Neural cell (in vitro differentiated cells): ENCODE results near the gene AIPL1. TPM values are rescaled to one million over a fixed set of nuclear protein-coding genes. Genes with fewer than 3 reads are reported as not detected.

Source experiments
- H2AFZ ChIP-seq: fragments of 200-600, 300-800 bp; sonication (generic), shearing (Covaris generic); 2 replicates; pipeline ENCODE4 v1.6.0; 2014; ENCODE audit warnings: low read depth, mild to moderate bottlenecking, antibody characterized with exemption, low read length, moderate library complexity
- H3F3A ChIP-seq: fragments of 200-600 bp; shearing (Covaris generic); 2 replicates; pipeline ENCODE4 v1.6.1; 2016; ENCODE audit warnings: mild to moderate bottlenecking, moderate library complexity, mixed read lengths, antibody characterized with exemption, low read length; ENCODE audit not compliant: insufficient read depth, poor library complexity, severe bottlenecking
- H3K27ac ChIP-seq: fragments of 200-600, 300-800 bp; sonication (generic), shearing (Covaris generic); 2 replicates; pipeline ENCODE4 v1.5.1; 2014; ENCODE audit warnings: mild to moderate bottlenecking, low read length, moderate library complexity
- H3K27me3 ChIP-seq: fragments of 300-800, 200-600 bp; sonication (generic), shearing (Covaris generic); 2 replicates; pipeline ENCODE4 v1.6.0; 2014; ENCODE audit warnings: mild to moderate bottlenecking, low read depth, low read length, moderate library complexity; ENCODE audit not compliant: insufficient read depth
- H3K36me3 ChIP-seq: fragments of 300-800, 200-600 bp; sonication (generic), shearing (Covaris generic); 2 replicates; pipeline ENCODE4 v1.5.1; 2014; ENCODE audit warnings: mild to moderate bottlenecking, antibody characterized with exemption, low read length, moderate library complexity; ENCODE audit not compliant: insufficient read depth
- H3K4me2 ChIP-seq: fragments of 300-800, 200-600 bp; sonication (generic), shearing (Covaris generic); 2 replicates; pipeline ENCODE4 v1.6.0; 2014; ENCODE audit warnings: mild to moderate bottlenecking, low read length
- H3K4me3 ChIP-seq: fragments of 300-800, 200-600 bp; sonication (generic), shearing (Covaris generic); 2 replicates; pipeline ENCODE4 v1.5.1; 2014; ENCODE audit warnings: mild to moderate bottlenecking, low read length, moderate library complexity
- H3K79me2 ChIP-seq: fragments of 200-600 bp; shearing (Covaris generic); replicated peaks from 2 replicates; pipeline ENCODE4 v1.6.0; 2014; ENCODE audit warnings: mild to moderate bottlenecking, low read length, moderate library complexity; ENCODE audit not compliant: insufficient read depth
- H3K9ac ChIP-seq: fragments of 300-800, 200-600 bp; sonication (generic), shearing (Covaris generic); 2 replicates; pipeline ENCODE4 v1.6.1; 2016; ENCODE audit warnings: mild to moderate bottlenecking, low read length, mixed read lengths
- H3K9me2 ChIP-seq: fragments of 200-600 bp; shearing (Covaris generic); 2 replicates; pipeline ENCODE4 v1.6.1; 2016; ENCODE audit warnings: mild to moderate bottlenecking, low read length, mixed read lengths; ENCODE audit not compliant: insufficient read depth
- H3K9me3 ChIP-seq: fragments of 200-600, 300-800 bp; sonication (generic), shearing (Covaris generic); 2 replicates; pipeline ENCODE4 v1.6.1; 2016; ENCODE audit warnings: mild to moderate bottlenecking, mixed run types, low read length, moderate library complexity, mixed read lengths
- H4K20me1 ChIP-seq: fragments of 200-600 bp; shearing (Covaris generic); 2 replicates; pipeline ENCODE4 v1.6.1; 2016; ENCODE audit warnings: mild to moderate bottlenecking, mixed run types; ENCODE audit not compliant: insufficient read depth
- CTCF ChIP-seq: fragments of 450-650 bp; IDR thresholded peaks from 2 replicates; pipeline ENCODE4 v1.5.1; 2014; ENCODE audit warnings: antibody characterized with exemption, mild to moderate bottlenecking, moderate library complexity; ENCODE audit not compliant: poor library complexity, severe bottlenecking
- EP300 ChIP-seq: fragments of 450-650 bp; conservative IDR thresholded peaks from 2 replicates; pipeline ENCODE4 v1.6.1; 2014; ENCODE audit warnings: antibody characterized with exemption, mild to moderate bottlenecking, moderate library complexity; ENCODE audit not compliant: poor library complexity, severe bottlenecking
- EZH2 ChIP-seq: fragments of 200-600, 300-800 bp; shearing (Covaris generic), sonication (generic); IDR thresholded peaks from 2 replicates; pipeline ENCODE4 v1.6.1; 2014; ENCODE audit warnings: antibody characterized with exemption, low read length, borderline replicate concordance, mild to moderate bottlenecking; ENCODE audit not compliant: insufficient read depth, poor library complexity, severe bottlenecking
- MXI1 ChIP-seq: fragments of 450-650 bp; conservative IDR thresholded peaks from 2 replicates; pipeline ENCODE4 v1.6.1; 2014; ENCODE audit warnings: antibody characterized with exemption, mild to moderate bottlenecking; ENCODE audit not compliant: poor library complexity, severe bottlenecking
- POLR2AphosphoS5 ChIP-seq: IDR thresholded peaks from 2 replicates; pipeline ENCODE4 v1.6.1; 2012
- RAD21 ChIP-seq: fragments of 450-650 bp; conservative IDR thresholded peaks from 2 replicates; pipeline ENCODE4 v1.6.1; 2014; ENCODE audit warnings: antibody characterized with exemption, mild to moderate bottlenecking, moderate library complexity
- SMC3 ChIP-seq: fragments of 450-650 bp; conservative IDR thresholded peaks from 2 replicates; pipeline ENCODE4 v1.6.1; 2014; ENCODE audit warnings: antibody characterized with exemption, mild to moderate bottlenecking, moderate library complexity; ENCODE audit not compliant: poor library complexity
- TAF1 ChIP-seq: IDR thresholded peaks from 2 replicates; pipeline ENCODE4 v1.6.1; 2012; ENCODE audit warnings: low read depth
- polyA plus RNA-seq: library from polyadenylated mRNA; depleted of rRNA; stranded (reverse); fragments of >200 nt; gene quantifications from 2 replicates; pipeline ENCODE4 v1.2.3, GENCODE V29; 2014
- TF ChIP-seq, protein P1 (sequence below): IDR thresholded peaks from 2 replicates; pipeline ENCODE4 v1.6.1; 2012; ENCODE audit warnings: borderline replicate concordance

Gene AIPL1
- polyA plus RNA-seq, 1 donor from 2014 or later: not detected

- H3K27ac ChIP-seq: no peak overlapping the region
- H3K36me3 ChIP-seq: no peaks in the 10 kb centered on the region
- no peak overlapping the region for H3K4me3 ChIP-seq
- H3K79me2 ChIP-seq: no peaks in the 10 kb centered on the region
- no peak overlapping the region for H3K4me2 ChIP-seq
- H4K20me1 ChIP-seq: no peaks in the 10 kb centered on the region
- no peak overlapping the region for H3K9ac ChIP-seq
- H3F3A ChIP-seq: no peaks in the 10 kb centered on the region
- no peak overlapping the region for H2AFZ ChIP-seq
- H3K9me3 ChIP-seq: no peaks in the 10 kb centered on the region
- TF ChIP-seq RAD21: no peak
- no peak for TF ChIP-seq CTCF
- no peak for TF ChIP-seq TAF1
- TF ChIP-seq EZH2: no peak
- TF ChIP-seq, protein P1, sequence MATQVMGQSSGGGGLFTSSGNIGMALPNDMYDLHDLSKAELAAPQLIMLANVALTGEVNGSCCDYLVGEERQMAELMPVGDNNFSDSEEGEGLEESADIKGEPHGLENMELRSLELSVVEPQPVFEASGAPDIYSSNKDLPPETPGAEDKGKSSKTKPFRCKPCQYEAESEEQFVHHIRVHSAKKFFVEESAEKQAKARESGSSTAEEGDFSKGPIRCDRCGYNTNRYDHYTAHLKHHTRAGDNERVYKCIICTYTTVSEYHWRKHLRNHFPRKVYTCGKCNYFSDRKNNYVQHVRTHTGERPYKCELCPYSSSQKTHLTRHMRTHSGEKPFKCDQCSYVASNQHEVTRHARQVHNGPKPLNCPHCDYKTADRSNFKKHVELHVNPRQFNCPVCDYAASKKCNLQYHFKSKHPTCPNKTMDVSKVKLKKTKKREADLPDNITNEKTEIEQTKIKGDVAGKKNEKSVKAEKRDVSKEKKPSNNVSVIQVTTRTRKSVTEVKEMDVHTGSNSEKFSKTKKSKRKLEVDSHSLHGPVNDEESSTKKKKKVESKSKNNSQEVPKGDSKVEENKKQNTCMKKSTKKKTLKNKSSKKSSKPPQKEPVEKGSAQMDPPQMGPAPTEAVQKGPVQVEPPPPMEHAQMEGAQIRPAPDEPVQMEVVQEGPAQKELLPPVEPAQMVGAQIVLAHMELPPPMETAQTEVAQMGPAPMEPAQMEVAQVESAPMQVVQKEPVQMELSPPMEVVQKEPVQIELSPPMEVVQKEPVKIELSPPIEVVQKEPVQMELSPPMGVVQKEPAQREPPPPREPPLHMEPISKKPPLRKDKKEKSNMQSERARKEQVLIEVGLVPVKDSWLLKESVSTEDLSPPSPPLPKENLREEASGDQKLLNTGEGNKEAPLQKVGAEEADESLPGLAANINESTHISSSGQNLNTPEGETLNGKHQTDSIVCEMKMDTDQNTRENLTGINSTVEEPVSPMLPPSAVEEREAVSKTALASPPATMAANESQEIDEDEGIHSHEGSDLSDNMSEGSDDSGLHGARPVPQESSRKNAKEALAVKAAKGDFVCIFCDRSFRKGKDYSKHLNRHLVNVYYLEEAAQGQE: no peak
- no peak for TF ChIP-seq POLR2AphosphoS5
- no peak for TF ChIP-seq SMC3
- no peak for TF ChIP-seq MXI1
- TF ChIP-seq EP300: no peak
- H3K9me2 ChIP-seq: no peaks in the 10 kb centered on the region
- no peaks in the 10 kb centered on the region for H3K27me3 ChIP-seq
These were observed 26.6 kb downstream of the AIPL1 start for GRCh38 chr17:6408276-6408675.

DNA sequence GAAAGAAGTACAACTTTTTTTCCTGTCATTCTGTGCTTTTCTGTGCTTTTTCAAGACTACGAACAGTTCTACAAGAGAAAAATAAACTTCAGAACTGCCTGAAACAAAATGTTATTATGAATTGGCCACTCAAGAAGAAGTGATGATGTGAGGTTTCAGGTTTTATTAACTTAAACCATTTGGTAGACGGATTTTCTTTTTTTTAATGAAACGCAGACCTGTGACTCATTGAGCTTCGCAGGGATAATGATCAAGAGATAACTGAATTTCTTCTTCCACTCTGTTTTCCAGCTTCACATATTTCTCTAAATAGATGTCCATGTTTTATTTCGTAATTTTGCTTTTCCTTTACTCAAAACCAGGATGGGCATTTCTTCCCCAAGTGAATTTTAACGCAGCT lies 32.7 kb downstream of the AIPL1 start:
- no peaks in the 10 kb centered on the region for H3K9me3 ChIP-seq
- no peak overlapping the region for H3K9ac ChIP-seq
- H3K79me2 ChIP-seq: no peaks in the 10 kb centered on the region
- no peak overlapping the region for H3K4me3 ChIP-seq
- no peaks in the 10 kb centered on the region for H3K36me3 ChIP-seq
- H3K9me2 ChIP-seq: no peaks in the 10 kb centered on the region
- H3K4me2 ChIP-seq: no peak overlapping the region
- no peaks in the 10 kb centered on the region for H3F3A ChIP-seq
- no peak for TF ChIP-seq MXI1
- TF ChIP-seq RAD21: no peak
- TF ChIP-seq TAF1: no peak
- TF ChIP-seq SMC3: no peak
- TF ChIP-seq, protein P1: no peak
- no peak for TF ChIP-seq EP300
- no peak for TF ChIP-seq EZH2
- no peak for TF ChIP-seq POLR2AphosphoS5
- no peak for TF ChIP-seq CTCF
- H4K20me1 ChIP-seq: no peaks in the 10 kb centered on the region
- no peak overlapping the region for H3K27ac ChIP-seq
- no peaks in the 10 kb centered on the region for H3K27me3 ChIP-seq
- no peak overlapping the region for H2AFZ ChIP-seq
